H1 (cell line): Measurements from ENCODE around the gene NECTIN3. TPM values are rescaled to one million over a fixed set of nuclear protein-coding genes. Genes with fewer than 3 reads are reported as not detected.
A peak's percentile ranks its signal among the peaks of the same experiment; 100 is the strongest.

Experiments
- BCL11A ChIP-seq, 2 experiments: IDR thresholded peaks; one replicate each; pipeline ENCODE4 v1.6.1; 2011; ENCODE audit warnings: low read depth in 2 of 2, low read length in 2 of 2, mild to moderate bottlenecking in 2 of 2
- CTBP2 ChIP-seq: IDR thresholded peaks from 2 replicates; pipeline ENCODE4 v1.7.0; 2011; ENCODE audit warnings: borderline replicate concordance, mild to moderate bottlenecking, moderate library complexity, mixed read lengths, low read length; ENCODE audit not compliant: insufficient read depth, insufficient read length
- HDAC2 ChIP-seq, 2 experiments: fragments of 300-600 bp in 1 of 2; sonication (generic) in 1 of 2; IDR thresholded peaks; 2 replicates each; pipeline ENCODE4 v1.6.1; 2011 to 2012; ENCODE audit warnings: low read depth in 2 of 2, low read length in 2 of 2, mild to moderate bottlenecking in 2 of 2, moderate library complexity in 2 of 2, borderline replicate concordance in 1 of 2, inconsistent platforms in 1 of 2
- POLR2AphosphoS5 ChIP-seq: IDR thresholded peaks from 2 replicates; pipeline ENCODE4 v1.6.1; 2011; ENCODE audit warnings: low read depth, low read length
- POU5F1 ChIP-seq: IDR thresholded peaks from 2 replicates; pipeline ENCODE4 v1.6.1; 2011; ENCODE audit warnings: low read depth, mild to moderate bottlenecking, low read length, moderate library complexity
- TBP ChIP-seq: IDR thresholded peaks from 2 replicates; pipeline ENCODE4 v1.6.1; 2011; ENCODE audit warnings: low read depth, low read length, improper control_type of control experiment
- polyA plus RNA-seq, 7 experiments: library from polyadenylated mRNA; depleted of rRNA in 3 of 7; stranded (reverse) in 5 of 7; unstranded in 2 of 7; fragments of >200 nt in 5 of 7; fragments of 200-250 nt in 2 of 7; gene quantifications; 1 replicate in 5 of 7; 2 replicates in 1 of 7; 4 replicates in 1 of 7; pipeline versions ENCODE4 v1.2.1 to v1.2.3, GENCODE V29; 2011 to 2013; ENCODE audit warnings: missing spikeins in 2 of 7, mixed read lengths in 2 of 7
- total RNA-seq: library from RNA; stranded (reverse); fragmentation: NEBNext Ultra II Directional; extraction: Animal tissue kit (Norgen Biotek cat#: 25700); gene quantifications from 2 replicates; pipeline ENCODE4 v1.2.1, GENCODE V29; 2021
- TF ChIP-seq, protein P1 (sequence below): fragments of 300-600 bp; sonication (generic); IDR thresholded peaks from 2 replicates; pipeline ENCODE4 v1.7.1; 2012; ENCODE audit warnings: low read length, moderate library complexity, mild to moderate bottlenecking, inconsistent platforms; ENCODE audit not compliant: insufficient replicate concordance

NECTIN3 gene
- total and polyA plus RNA-seq, 2 of the 8 experiments (the other 6 are each of a cell fraction or from before 2014, with no cell fraction given), result 13.6 to 50.6 TPM

DNA sequence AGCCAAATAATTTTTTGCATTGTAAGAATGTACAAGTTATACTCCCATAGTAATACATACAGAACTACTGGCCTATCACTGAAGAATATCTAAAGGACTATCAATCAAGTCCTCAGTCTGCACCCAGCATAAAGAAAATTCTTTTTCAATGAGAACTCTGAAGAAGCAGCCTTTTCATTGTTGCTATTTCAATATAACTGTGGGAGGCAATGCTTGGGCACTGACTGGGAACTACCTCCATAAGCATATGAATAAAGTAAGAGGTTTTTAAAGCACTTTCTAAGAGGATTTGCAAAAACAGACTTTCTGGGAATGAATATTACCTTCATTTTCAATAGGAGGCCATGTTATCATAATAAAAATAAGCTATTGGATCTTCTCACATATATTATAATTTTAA, 24.6 kb upstream of the NECTIN3 start (continued):
- TF ChIP-seq POU5F1 (0 out of 2 replicates have a peak, but pooled peaks have one; percentile 27), HDAC2 (IDR thresholded peaks at IDR 0.05; ENCODE audit: borderline replicate concordance in 1 of 2, low read depth in 2 of 2, low read length in 2 of 2) (peak in 1 of 2 experiments; percentile 42; a peak in 1 of 4 replicates), POLR2AphosphoS5 (no peak), CTBP2 (no peak), TBP (no peak), BCL11A (IDR thresholded peaks at IDR 0.05; ENCODE audit: low read depth in 2 of 2, low read length in 2 of 2) (peak in 1 of 2 experiments; percentile 44)
- TF ChIP-seq, protein P1, sequence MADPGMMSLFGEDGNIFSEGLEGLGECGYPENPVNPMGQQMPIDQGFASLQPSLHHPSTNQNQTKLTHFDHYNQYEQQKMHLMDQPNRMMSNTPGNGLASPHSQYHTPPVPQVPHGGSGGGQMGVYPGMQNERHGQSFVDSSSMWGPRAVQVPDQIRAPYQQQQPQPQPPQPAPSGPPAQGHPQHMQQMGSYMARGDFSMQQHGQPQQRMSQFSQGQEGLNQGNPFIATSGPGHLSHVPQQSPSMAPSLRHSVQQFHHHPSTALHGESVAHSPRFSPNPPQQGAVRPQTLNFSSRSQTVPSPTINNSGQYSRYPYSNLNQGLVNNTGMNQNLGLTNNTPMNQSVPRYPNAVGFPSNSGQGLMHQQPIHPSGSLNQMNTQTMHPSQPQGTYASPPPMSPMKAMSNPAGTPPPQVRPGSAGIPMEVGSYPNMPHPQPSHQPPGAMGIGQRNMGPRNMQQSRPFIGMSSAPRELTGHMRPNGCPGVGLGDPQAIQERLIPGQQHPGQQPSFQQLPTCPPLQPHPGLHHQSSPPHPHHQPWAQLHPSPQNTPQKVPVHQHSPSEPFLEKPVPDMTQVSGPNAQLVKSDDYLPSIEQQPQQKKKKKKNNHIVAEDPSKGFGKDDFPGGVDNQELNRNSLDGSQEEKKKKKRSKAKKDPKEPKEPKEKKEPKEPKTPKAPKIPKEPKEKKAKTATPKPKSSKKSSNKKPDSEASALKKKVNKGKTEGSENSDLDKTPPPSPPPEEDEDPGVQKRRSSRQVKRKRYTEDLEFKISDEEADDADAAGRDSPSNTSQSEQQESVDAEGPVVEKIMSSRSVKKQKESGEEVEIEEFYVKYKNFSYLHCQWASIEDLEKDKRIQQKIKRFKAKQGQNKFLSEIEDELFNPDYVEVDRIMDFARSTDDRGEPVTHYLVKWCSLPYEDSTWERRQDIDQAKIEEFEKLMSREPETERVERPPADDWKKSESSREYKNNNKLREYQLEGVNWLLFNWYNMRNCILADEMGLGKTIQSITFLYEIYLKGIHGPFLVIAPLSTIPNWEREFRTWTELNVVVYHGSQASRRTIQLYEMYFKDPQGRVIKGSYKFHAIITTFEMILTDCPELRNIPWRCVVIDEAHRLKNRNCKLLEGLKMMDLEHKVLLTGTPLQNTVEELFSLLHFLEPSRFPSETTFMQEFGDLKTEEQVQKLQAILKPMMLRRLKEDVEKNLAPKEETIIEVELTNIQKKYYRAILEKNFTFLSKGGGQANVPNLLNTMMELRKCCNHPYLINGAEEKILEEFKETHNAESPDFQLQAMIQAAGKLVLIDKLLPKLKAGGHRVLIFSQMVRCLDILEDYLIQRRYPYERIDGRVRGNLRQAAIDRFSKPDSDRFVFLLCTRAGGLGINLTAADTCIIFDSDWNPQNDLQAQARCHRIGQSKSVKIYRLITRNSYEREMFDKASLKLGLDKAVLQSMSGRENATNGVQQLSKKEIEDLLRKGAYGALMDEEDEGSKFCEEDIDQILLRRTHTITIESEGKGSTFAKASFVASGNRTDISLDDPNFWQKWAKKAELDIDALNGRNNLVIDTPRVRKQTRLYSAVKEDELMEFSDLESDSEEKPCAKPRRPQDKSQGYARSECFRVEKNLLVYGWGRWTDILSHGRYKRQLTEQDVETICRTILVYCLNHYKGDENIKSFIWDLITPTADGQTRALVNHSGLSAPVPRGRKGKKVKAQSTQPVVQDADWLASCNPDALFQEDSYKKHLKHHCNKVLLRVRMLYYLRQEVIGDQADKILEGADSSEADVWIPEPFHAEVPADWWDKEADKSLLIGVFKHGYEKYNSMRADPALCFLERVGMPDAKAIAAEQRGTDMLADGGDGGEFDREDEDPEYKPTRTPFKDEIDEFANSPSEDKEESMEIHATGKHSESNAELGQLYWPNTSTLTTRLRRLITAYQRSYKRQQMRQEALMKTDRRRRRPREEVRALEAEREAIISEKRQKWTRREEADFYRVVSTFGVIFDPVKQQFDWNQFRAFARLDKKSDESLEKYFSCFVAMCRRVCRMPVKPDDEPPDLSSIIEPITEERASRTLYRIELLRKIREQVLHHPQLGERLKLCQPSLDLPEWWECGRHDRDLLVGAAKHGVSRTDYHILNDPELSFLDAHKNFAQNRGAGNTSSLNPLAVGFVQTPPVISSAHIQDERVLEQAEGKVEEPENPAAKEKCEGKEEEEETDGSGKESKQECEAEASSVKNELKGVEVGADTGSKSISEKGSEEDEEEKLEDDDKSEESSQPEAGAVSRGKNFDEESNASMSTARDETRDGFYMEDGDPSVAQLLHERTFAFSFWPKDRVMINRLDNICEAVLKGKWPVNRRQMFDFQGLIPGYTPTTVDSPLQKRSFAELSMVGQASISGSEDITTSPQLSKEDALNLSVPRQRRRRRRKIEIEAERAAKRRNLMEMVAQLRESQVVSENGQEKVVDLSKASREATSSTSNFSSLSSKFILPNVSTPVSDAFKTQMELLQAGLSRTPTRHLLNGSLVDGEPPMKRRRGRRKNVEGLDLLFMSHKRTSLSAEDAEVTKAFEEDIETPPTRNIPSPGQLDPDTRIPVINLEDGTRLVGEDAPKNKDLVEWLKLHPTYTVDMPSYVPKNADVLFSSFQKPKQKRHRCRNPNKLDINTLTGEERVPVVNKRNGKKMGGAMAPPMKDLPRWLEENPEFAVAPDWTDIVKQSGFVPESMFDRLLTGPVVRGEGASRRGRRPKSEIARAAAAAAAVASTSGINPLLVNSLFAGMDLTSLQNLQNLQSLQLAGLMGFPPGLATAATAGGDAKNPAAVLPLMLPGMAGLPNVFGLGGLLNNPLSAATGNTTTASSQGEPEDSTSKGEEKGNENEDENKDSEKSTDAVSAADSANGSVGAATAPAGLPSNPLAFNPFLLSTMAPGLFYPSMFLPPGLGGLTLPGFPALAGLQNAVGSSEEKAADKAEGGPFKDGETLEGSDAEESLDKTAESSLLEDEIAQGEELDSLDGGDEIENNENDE, result peak; percentile 47
